Activated gamma-delta T cell (primary cell): ENCODE measurements around the gene TSR3.

ENCODE experiments used
- DNase-seq: peaks from one replicate; lab custom pipeline; 2025; lab: John Stamatoyannopoulos, UW

TSR3 gene

GRCh38 chr16:1324286-1324826 lies 27.3 kb downstream of the TSR3 start:
- DNase-seq = no peak

- DNase-seq = no peak
These were observed 28.1 kb downstream of the TSR3 start for GRCh38 chr16:1323296-1324239.

DNA sequence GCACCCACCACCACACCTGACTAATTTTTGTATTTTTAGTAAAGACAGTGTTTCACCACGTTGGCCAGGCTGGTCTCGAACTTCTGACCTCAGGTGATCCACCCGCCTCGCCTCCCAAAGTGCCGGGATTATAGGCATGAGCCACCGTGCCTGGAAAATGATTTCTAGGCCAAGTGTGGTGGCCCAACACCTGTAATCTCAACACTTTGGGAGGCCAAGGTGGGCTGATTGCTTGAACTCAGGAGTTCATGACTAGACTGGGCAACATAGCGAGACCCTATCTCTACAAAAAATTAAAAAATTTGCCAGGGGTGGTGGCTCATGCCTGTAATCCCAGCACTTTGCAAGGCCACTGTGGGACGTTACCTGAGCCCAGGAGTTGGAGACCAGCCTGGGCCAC lies 29.3 kb downstream of the TSR3 start:
- DNase-seq = no peak

DNA sequence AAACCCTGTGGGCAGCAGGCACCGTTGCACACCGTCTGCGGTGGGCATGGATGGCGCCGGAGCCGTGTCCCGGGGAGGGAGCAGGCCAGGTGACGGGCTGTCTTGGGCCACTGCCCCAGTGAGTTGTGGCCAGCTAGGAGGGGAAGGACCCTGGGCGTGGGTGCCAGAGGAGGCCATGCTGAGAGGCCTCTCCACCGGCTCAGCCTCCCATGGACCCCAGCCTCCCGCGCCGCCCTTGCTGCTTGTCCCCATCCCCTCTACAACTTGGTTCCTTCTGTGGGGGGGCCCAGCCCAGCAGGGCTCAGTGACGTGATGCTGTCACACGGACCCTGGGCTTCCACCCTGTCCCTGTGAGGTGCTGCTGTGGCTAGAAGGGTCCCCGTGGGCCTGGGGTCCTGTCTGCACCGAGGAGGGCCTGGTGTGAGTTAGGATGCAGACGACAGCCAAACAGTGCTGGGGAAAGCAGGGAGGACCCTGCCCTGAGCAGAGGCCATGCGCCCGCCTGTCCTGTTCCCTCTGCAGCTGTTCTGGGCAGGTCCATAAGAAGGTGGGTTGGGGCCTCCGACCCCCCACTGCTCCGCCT lies 30.9 kb downstream of the TSR3 start:
- no peak for DNase-seq

- no peak for DNase-seq
These were observed 31.6 kb downstream of the TSR3 start for GRCh38 chr16:1320097-1320496.

GRCh38 chr16:1319041-1319440 lies 32.6 kb downstream of the TSR3 start:
- DNase-seq = no peak

DNA sequence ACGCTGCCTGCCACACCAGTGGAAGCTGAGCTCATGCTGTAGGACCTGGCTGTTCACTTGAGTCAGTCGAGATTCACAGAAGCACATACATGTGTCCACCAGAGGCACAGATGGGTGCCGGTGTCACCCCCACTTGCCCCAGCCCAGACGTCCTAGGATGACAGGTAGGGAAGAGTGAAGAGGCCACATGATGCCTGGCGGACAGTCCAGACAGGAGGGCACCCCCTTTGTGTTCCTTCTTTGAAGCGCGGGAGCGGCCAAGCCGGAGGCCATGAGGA lies 33.5 kb downstream of the TSR3 start:
- DNase-seq = no peak

DNA sequence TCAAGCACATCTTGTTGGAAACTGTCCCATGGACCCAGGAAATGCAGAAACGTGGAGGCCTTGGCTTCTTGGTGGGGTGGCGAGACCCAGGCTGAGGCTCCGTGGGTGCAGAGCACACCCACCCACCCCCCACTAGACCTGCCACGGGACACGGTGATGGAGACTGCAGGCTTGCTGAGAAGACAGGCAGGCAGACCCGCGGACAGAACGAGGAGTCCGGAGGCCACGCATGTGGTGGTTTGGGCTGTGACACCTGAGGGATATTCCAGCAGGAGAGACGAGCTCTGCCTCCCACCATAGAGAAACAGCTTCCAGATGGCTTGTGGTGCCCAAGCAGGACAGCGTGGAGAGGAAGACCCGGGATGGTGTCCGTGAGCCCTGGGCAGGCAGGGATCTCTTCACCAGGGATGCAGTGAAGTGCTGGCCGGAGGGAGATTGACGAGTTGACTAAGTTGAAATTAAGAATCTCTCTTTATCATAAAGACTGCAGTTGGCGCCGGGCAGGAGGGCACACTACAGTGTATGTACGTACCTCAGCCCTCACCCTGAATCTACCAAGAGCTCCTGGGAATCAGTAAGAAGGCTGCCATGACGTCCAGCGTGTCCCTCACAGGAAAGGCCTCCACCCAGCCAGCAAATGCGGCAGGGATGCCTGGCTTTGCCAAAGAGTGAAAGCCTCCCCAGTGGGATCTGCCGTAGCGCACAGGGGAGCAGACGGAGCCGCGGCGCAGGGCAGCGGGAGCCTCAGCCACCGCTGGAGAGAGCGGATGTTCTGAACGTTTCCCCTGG lies 34.0 kb downstream of the TSR3 start:
- no peak for DNase-seq

DNA sequence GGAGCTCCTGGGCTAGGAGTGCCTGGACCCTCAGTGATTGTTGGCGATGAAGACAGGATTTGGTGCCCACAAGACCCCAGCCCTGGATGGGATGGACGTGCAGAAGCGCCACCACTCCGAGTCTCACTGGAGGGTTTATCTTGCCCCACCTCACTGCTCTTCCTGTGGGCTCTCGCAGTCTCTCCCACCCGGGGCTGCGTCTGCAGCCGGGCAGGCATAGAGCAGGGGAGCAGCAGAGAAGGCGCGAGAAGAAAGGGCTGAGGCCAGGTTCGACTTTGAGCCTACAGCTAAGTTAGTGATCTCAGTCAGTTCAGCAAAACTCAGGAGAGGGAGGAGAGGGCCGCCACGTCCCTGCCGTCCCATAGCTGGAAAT lies 35.7 kb downstream of the TSR3 start:
- DNase-seq = no peak

- no peak for DNase-seq
These were observed 36.3 kb downstream of the TSR3 start for GRCh38 chr16:1315081-1316032.

- DNase-seq = no peak
These were observed 37.1 kb downstream of the TSR3 start for GRCh38 chr16:1314399-1315068.

DNA sequence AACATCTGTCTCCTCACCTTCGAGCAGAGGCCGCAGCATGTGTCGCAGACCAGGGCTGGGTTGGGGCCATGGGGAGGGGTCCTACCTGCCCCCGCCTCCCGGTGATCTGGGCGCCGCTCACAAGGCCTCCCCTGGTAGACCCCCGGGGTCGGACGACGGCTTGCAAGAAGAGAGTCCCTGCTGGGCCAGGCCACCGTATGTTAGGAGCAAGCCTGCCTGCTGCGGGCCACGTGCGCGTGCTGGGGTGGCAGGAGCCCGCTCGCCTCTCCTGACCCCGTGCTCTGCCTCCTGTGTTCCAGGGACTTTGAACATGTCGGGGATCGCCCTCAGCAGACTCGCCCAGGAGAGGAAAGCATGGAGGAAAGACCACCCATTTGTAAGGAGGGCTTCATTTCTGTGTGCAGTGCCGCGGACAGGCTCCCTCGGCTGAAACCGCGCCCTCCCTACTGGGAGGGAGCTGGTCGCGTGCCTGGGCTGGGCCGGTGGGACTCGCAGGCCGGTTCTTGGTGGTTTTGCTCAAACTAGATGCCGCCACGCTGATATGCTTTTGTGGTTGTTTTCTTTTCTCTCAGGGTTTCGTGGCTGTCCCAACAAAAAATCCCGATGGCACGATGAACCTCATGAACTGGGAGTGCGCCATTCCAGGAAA lies 37.8 kb downstream of the TSR3 start:
- DNase-seq = no peak

DNA sequence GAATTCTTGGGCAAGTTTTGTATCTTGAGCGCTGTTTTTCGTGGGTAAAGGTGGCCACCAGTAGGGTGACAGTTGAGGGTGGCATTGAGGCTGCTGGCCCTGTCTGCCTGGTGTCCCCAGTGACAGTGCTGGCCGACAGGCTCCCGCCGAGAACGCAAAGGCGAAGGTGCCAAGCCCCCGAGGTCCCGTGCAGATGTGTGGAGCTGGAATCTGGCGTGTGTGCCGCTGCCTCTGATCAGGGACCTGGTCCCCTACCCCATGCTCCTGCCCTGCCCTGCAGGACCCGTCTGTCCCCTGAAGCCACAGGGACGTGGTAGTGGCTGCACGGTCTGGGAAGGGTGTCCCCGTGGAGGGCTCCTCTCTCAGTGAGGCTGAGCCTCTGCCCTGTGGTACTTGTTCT lies 38.8 kb downstream of the TSR3 start:
- DNase-seq = no peak

DNA sequence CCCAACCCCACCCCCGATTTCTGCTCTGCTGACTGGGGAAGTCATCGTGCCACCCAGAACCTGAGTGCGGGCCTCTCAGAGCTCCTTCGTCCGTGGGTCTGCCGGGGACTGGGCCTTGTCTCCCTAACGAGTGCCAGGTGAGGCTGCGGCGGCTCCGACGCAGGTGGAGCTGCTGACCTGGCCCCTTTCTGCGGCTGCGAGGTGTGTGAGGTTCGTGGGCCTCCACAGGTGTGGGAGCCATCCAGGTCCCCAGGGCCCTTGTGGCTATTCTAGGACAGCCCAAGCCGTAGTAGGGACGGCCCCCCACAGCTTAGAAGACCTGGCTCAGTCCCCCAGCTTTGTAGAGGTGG lies 39.2 kb downstream of the TSR3 start:
- DNase-seq = no peak

DNA sequence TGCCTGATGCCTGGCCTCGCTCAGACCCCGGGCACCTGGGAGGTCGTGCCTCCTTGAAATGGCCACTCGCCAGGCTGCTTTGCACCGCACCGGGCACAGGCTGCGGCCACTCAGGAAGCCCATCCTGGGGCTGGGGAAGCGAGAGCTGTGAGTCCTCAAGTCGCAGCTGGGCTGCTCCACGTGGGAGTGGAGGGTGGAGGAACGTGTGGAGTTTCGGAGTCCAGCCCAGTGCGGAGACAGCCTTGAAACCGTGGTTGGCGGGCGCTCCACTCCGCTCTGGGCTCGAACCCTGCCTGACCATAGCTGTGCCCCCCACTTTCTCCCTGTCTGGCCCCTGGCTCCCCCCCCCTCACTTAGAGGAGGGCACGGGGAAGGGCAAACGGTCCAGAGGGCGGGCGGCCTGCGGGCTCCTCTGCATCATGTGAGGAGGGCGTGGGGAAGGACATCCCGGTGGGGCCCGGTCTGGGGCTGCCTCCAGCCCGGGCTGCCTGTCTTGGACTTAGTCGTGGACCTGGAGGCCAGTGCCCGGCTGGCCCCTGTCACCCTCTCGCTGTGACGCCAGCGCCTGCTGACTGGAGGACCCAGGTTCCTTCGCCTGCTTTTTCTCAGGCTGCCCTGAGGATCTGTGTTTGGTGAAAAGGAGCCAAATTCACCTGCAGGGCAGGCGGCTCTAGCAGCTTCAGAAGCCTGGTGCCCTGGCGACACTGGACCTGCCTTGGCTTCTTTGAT lies 39.8 kb downstream of the TSR3 start:
- no peak for DNase-seq

DNA sequence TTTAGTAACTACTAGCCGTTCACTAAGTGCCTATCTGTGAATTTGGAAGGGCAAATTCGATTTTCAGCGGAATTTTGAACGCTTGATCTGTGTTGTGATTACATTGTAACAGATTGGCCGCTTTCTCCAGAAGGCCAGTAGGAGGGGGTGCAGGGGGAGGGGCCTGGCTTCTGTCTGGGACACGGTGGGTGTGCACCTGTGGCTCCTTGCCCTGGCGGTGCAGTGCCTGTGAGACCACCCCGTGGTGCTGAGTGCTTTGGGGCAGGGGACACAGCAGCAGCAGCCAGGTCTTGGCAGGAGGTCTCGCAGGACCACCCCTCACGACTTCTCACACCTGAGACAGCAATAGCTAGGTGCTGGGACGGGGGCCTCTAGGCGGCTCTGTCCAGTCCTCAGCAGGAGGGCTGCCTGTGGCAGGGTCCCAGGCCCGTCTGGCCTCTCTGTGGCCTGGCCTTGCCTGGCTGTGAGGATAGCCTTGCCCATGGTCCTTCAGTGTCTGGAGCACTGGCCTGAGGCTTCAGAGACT lies 40.4 kb downstream of the TSR3 start:
- no peak for DNase-seq

GRCh38 chr16:1310832-1311200 lies 40.9 kb downstream of the TSR3 start:
- no peak for DNase-seq

- peak; percentile 62 for DNase-seq
These were observed 41.5 kb downstream of the TSR3 start for GRCh38 chr16:1309888-1310831.
